ENCODE results near the gene PDSS2.
A peak's percentile ranks its signal among the peaks of the same experiment; 100 is the strongest.
"Not testable (repeated sequence)": the region's sequence is repeated elsewhere in the genome, so short reads cannot be mapped to it uniquely, and the experiment has no call there.

The PDSS2 gene

DNA sequence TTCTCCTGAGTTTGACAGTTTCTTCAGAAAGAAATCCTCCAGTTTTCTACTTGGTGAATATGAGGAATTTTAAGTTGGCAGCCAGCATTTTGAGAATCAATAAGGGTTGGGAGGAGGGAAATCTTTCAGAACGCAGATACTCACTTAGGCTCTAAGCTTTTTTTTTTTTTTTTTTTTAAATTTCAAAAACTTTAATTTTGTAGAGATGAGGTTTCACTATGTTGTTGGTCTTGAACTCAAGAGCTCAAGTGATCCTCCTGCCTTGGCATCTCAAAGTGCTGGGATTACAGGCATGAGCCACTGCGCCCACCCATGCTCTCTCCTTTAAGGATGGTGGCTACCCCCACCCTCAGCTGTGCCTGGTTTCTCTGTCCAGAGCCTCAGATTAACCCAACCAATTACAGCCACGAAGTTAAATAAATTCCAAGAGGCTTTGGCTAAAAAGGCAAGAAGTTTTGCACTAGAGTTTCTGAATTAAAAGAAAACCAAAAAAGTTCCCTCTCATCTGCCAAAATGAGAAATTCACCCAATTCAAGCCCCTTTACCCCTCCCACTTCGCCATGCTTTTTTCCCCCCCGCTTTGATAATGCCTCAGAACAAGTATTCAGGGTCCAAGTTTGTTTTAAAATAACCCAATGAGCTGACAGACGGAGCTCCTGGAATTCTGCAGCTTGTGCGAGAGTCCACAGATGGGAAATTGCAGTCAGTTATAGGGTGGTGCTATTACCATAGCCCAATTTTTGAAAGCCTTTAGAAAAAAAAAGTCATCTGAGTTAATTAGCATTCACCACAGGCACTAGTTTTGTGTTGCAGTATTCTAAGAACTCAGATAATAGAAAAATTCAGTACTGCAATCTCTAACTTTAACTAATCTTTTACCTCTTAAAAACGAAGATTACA, 249.7 kb downstream of the PDSS2 start:
- no peak for DNase-seq

DNA sequence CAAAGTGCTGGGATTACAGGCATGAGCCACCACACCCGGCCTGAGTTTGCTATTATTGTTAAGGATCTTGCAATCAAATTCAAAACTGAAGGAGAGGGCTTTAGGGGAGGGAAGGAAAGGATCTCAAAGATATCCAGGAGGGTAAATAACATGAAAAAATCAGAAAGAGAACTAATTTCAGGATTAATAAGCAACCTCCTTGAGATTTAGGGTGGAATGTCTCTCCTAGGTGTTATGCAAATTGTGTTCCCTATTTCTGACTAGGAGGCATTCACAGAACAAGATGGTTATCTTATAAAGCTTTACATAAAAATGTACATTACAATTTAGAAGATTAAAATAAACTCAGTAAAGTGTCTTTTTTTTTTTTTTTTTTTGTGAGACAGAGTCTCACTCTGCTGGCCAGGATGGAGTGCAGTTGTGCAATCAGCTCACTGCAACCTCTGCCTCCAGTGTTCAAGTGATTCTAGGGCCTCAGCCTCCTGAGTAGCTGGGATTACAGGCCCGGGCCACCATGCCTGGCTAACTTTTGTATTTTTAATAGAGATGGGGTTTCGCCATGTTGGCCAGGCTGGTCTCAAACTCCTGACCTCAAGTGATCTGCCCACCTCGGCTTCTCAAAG, 252.0 kb downstream of the PDSS2 start:
- no peak for DNase-seq

DNA sequence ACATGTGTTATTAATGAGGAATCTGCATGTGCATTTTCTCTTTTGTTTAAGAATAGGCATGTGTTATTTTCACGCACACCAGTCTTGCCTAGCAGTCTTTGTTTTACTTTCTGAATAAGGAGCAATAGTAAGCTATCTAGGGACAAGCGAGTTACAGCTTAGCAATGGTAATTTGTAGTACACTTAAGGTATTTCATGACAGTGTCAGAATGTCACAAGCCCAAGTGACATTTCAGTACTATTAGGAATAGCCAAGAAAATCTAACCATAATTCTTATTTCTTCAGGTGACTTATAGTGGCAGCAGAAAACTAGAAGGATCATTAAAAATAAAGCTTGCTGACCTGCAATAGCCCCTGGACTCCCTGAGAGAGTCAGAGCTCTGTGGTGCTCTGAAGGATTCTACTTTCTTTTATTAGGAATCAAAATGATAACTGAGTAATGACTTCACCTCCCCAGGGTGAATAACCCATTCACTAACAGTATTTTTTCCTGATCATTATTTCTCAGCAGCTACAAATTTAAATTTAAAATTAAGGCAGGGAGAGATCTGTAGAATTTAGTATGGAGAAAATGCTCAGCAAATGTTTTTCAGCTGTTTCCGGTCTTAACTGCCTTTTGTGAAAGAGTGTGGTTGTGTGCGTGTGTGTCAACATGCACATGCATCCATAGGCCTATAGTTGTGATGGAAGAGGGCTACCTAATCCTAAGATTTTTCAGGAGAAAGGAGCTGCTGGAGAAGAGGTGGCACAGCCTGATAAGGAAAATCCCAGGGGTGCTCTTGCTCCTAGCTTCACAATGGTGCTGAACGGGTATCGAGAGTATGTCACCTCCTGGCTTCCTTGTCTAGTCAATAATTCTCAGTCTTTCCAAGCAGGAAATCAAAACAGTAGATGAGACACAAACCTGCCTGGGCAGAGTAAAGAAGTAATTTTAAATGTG, 254.0 kb downstream of the PDSS2 start:
- no peak for DNase-seq

DNA sequence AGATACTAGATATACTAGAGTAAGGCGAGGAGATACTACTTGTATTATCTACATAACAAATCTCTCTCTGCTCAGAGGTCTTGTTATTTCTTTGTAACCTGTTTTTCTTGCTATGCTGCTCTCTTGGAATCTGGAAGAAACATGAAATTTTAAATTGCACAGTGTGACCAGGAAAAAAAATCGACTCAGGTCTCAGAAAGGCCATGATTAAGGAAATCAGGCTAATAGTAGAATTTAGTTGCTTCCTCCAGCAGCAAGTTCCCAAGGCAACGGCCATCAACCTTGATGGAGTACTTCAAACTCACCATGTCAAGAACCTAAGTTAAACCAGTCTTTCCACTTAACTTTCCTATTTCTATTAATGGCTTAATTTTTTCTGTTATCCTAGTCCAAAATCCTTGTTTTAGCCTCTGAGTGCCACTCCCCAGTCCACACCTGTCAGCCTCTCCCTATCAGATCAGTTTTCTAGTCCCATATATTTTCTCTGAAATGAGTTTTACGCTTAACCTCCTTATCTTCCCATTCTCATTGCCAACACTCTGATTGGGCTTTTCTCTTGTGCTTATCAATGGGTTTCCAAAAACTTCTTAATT, 256.4 kb downstream of the PDSS2 start:
- no peak for DNase-seq

DNA sequence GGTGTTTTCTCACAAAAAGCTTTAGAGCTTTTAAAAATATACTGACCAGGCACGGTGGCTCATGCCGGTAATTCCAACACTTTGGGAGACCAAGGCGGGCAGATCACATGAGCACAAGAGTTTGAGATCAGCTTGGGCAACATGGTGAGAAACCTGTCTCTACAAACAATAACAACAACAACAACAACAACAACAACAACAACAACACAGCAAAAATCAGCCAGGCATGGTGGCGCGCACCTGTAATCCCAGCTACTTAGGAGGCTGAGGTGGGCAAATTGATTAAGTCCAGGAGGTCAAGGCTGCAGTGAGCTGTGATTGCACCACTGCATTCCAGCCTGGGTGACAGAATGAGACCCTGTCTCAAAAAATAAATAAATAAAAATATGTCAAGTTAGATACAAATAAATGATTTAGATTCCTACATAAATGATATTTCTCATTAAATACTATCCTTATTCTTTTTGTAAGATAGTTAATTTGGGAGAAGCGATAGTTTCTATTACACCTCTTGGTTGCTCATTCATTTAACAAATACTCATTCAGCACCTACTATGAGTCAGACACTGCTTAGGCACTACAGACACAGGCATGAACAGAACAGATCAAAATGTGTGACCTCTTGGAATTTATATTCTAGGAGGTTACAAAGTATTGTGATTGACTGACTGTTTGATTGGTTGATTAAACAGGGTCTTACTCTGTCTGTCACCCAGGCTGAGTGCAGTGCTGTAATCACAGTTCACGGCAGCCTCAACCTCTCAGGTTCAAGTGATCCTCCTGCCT, 260.5 kb downstream of the PDSS2 start:
- no peak for DNase-seq

DNA sequence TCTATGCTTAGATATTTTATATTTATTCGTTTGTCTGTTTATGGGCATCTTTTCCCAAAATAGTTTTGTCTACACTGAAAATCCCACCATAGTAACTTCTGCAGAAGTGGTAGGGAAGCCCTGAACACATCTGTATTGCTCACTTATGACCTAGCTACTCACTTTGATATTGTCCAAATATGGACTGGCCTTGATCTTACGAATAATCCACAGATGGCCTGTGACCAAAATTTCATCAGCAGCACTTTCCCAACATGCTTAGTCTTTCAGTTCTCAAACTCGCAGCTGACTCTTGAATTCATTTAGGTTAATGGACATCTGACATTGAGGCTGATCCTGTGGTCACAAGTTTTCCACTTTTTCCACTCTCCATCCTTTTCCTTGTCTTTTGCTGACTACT, 263.2 kb downstream of the PDSS2 start:
- DNase-seq, result peak; percentile 44

DNA sequence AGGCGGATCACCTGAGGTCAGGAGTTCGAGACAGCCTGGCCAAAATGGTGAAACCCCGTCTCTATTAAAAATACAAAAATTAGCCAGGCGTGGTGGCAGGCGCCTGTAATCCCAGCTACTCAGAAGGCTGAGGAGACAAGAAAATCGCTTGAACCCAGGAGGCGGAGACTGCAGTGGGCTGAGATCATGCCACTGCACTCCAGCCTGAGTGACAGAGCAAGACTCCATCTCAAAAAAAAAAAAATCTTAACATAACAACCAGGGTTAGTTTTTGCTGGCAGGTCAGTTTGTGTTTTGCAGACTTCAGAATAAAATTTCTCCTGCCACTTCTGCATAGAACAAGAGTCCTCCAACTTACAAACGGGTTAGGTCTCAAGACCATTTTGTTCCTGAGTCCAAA, 264.6 kb downstream of the PDSS2 start:
- DNase-seq, result not testable (repeated sequence)

DNA sequence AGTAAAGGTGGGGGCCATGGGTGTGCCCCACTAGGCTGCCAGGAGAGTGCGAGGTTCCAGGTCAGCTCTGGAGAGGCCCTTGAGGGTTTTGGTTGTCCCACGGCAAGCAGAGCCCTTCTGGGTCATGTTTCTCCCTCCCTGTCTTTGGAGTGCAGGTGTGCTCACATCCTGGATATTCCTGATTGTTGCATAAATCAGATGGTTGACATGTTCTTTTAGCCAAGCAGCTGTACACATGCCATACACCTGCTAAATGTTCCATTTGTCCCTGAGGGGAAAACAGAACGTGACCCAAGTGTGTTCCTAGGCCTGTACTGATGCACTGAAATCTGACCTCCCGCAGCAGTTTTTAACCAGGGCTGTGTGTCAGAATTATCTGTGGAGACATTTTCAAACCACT, 266.5 kb downstream of the PDSS2 start:
- no peak for DNase-seq

DNA sequence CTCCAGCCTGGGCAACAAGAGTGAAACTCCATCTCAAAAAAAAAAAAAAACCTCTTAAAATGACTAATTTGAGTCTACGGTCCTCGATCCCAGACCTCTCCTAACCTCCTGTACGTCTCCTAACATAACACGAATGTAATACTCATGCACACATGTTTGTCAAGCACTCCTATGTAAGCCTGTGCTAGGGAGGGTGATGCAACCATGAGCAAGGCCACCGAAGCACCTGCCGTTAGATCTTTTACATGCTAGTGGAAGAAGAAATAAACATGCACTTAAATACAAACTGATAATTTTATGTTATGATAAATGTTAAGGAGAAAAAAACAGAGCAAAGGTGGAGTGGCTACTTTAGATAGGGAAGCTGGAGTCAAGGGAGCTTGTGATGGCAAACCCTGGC, 271.7 kb downstream of the PDSS2 start:
- no peak for DNase-seq

DNA sequence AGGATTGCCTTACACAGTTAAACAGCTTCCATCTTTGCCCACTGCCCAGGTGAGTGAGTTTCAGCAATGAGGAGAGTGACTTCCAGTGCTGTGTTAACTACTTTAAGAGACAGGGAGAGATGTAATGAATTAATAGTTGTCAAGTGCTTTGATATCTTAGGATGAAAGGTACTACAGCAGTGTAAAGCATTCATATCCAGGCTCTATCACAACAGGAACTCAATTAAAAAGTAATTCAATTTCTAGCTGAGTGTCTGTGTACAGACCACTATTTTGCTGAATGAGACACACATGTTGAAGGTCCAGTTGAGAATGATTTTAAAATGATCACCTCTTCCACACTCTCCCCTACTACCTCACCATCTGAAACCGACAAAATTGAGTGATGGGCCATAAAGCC, 273.3 kb downstream of the PDSS2 start:
- DNase-seq, result no peak

DNA sequence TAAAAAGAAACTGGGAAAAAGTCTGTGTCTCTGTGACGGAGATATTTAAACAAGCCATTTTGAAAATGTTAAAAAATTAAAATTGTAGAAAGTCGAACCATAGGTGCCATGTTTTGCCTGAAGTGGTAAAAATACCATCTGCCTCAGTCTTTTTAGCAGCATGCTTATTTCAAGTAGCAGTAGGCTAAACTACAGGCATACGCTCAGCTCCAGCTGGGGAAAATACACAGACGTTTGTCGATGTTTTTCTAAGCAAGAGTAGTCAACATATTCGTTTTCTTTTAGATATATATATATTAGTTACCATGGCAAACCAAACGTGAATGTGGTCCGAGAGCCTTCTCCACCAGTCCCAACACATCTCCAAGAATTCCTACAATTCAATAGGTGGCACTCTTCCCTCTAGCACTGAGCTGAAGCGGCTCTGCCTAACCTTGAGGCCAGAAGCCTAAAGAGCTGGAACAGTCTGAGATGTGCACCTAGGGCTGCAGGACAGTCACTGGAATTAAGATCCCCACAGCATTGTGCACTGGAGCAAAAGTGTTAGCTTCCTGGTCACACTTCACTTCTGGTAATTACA, 273.9 kb downstream of the PDSS2 start:
- no peak for DNase-seq

DNA sequence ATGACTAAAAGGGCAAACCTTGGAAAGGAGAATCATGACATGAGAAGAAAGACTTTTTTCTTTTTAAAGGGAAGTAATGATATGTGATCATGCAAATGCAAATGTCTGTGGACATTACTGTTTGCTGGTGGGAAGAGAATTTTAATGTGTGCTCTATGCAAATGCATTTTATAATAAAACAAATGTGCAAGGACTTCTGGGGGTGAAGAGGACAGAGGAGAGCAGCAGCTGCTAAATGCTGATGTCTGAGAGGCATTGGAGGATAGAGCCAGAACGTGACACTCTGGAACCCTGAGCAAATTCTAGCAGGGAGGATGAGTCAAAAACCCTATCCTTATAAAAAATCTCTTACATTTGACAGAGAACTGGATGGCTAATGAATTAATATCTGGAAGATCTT, 274.9 kb downstream of the PDSS2 start:
- DNase-seq, result no peak

DNA sequence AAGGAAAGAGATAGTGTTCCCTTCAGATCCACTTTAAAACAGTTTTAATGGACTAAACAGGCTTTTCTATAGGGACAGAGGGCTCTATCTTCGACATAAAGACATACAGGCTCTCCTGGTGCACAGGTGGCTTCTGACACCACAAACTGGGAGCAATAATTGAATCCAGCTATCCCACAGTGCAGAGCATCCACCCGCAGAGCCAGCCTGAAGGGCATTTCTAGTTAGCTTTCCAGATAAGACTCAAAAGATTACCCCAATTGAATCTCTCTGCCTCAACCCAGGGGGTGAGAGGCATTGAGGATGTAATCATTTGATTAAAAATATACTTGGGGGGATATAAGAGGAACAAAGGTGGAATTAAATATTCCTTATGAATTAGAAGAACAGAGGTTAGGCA, 279.3 kb downstream of the PDSS2 start:
- no peak for DNase-seq

DNA sequence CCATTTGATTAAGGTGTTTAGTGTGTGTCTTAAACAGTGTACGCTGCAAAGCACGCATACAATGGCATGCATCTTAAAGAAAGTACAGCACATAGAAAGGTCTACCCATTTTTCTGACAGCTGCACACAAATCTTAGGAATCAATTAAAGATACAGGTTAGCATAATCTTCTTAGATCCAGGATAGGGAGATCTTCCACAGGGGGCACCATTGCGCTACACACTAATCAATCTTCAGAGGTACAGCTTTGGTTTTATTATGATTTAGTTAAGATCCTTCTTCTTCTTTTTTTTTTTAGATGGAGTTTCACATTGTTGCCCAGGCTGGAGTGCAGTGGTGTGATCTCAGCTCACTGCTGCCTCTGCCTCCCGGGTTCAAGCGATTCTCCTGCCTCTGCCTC, 280.4 kb downstream of the PDSS2 start:
- DNase-seq, result peak; percentile 44

DNA sequence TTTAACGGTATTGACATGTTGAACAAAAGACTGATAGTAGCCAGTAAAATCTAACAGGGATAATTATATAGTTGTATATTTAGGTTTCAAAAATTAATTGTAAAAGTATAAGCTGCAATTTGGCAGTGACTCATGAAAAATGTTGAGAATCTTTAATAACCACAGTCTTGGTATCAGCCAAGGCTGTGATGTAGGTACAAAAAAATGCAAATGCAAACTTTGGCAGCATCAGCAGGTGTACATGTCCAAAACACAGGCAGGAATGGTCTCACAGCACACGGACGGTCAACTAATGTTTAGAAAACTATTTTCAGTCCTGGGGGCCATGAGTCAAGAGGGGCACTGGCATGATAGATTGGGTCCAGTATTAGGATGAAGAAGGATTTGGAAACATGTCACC, 285.6 kb downstream of the PDSS2 start:
- DNase-seq, result no peak

DNA sequence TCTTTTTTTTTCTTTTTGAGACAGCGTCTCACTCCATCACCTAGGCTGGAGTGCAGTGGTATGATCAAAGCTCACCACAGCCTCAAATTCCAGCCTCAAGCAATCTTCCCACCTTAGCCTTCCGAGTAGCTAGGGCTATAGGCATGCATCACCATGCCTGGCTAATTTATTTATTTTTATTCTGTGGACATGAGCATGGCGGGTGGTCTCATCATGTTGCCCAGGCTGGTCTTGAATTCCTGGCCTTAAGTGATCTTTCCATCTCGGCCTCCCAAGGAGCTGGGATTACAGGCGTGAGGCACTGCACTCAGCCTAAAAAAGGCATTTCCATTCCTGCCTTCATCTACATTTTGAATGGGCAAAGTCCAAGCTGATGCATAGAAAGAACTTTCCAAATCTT, 287.9 kb downstream of the PDSS2 start:
- no peak for DNase-seq

DNA sequence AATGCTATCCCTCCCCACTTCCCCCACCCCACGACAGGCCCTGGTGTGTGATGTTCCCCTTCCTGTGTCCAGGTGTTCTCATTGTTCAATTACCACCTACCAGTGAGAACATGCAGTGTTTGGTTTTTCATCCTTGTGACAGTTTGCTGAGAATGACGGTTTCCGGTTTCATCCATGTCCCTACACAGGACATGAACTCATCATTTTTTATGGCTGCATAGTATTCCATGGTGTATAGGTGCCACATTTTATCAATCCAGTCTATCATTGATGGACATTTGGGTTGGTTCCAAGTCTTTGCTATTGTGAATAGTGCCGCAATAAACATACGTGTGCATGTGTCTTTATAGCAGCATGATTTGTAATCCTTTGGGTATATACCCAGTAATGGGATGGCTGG, 295.1 kb downstream of the PDSS2 start:
- DNase-seq, result not testable (repeated sequence)

DNA sequence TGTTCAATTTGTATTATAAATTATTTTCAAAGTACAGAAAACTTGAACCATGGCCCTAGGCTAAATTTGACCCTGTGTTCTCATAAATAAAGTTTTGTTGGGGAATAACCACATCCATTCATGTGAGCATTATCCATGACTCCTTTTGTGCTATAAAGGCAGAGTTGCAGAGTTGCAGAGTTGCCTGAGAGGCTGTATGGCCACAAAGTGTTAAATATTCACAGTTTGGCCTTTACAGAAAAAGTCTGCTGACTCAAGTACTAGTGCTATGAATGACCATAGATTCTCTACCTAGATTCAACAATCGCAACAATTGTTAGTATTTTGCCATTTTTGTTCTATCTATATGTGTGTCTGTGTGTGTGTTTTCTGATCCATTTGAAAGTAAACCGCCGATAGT, 297.8 kb downstream of the PDSS2 start:
- no peak for DNase-seq

DNA sequence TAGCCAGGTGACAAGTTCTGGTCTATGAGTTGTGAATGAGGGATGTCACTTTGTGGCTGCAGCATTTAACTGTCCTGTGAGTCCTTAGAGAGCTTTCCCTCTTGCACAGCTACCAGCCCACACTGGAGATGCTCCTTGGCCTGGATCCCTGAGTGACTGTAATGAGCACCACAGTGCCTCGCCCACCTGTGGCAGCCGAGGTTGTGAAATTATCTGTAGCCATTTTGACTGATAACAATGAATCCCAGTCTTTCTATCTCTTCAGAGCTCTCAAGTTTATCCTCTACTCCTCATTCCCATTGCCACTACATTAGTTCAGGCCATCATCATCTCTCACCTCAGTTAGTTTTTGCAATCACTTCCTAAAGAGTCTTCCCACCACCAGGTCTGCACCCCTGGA, 302.7 kb downstream of the PDSS2 start:
- DNase-seq, result no peak

DNA sequence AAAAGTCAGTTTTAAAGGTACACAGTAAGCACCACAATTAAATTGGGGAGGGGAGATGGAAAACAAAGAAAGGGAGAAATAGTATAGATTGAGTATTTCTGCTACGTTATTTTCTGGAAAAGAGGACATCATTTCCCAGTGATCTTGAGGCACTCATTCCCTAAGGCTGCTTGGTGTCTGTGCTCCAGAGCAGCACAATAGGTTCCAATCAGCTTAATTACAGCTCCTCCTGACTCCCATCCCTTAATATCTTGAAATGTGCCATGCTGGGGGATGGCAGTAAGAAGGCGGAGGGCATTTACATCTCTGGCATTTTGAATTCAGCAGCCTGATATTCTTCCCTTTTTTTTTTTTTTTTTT, 304.6 kb downstream of the PDSS2 start:
- DNase-seq, result no peak

DNA sequence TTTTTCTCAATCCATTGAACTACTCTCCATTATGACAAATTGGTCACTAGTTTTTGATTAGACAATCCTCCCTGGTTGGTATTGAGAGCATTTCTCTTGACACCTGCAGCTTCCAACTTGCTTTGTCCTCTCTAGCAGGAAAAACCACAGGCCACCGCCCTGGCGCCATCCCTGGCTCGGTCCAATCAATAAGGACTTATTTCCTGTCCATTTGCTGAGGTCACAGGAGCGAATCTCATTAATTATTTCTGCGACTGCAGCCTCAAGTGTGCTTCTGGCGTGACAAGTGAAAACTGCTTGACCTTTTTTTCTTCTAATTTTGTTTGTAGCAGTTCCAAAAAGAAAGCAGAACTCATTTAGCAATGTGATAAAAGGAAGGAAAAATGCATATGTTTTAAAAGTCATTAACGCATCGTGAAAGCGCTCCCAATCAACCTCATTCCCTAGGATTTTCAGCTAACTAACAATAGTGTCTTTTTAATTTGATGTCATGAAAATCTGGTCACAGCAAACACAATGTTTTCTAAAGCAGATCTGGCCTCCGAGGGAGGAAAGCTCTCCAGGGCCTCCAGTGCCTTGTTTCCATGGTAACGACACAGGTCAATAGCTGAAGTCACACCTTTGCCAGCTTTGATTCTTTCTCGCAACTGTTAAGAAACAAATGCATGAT, 305.1 kb downstream of the PDSS2 start:
- DNase-seq, result no peak

Measured in MV-4-11 (cell line).